ENCODE data around the gene TREM1. TPM values are rescaled to one million over a fixed set of nuclear protein-coding genes. Genes with fewer than 3 reads are reported as not detected.

The TREM1 gene
- total and polyA plus RNA-seq, 2 donors (not counting 3 experiments of a cell fraction or from before 2014, with no cell fraction given), result not detected

DNA sequence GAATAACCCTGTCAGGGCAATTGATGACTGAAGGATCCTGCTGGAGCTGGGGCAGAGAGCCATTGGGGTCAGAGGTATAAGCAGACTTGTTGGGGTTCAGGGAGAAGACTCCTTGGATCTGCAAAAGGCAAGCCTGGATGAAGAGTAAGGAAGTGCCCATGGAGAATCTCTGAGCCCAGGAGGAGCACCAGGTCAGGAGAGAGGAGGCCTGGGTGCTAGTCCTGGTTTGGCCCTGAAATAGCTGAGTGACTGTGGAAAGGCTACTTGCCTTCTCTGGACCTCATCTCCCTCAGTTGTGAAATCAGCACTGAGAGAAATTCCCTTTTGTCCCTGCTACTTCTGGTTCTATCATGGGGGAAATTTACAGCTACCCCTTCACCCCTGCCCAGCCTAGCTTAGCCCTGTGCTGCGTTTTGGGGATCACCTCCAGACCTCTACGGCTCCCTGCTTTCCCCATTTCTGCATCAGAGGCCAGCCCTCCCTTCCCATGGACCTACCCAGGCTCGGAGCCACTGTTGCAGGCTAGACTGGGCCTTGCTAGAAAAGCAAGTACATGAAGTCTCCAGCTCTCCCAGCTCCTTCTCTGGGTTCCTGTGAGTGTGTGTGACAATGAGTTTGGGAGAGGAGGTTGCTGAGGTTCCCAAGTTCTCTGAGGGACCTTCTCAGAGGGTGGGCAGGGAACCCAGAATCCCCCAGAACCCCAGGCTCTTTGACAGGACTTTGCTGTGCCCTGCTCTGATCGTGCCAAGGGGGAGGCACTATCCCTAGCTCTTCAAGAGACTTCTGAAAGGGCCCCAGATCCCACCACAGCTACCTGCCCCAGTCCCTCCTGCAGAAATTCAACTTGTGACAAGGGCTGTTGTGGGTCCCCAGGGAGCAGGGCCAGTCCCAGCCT lies 46.6 kb upstream of the TREM1 start:
- intact Hi-C loops (cut with micrococcal nuclease), result no loop called here
- FAIRE-seq (no peak), DNase-seq (ENCODE audit: low read depth, low spot score) (no peak)
- H3K27ac ChIP-seq (ENCODE audit: insufficient read depth, low read depth, low read length), result no peak overlapping the region
- peaks cover 4 to 6% of the 10 kb centered on the region in 2 experiments for H3K27me3 ChIP-seq (ENCODE audit: control insufficient read depth in 2 of 2, insufficient read depth in 2 of 2, low read length in 2 of 2)
- TF ChIP-seq JUN (IDR thresholded peaks at IDR 0.05; ENCODE audit: borderline replicate concordance, insufficient read depth, insufficient read length, low read depth) (no peak), POLR2AphosphoS5 (IDR thresholded peaks at IDR 0.05; ENCODE audit: insufficient read depth, low read depth, low read length) (no peak), FOS (IDR thresholded peaks at IDR 0.05; ENCODE audit: borderline replicate concordance, insufficient read depth, low read length) (no peak), EZH2 (IDR thresholded peaks at IDR 0.05; ENCODE audit: borderline replicate concordance, low read depth, low read length, severe bottlenecking) (no peak), GATA2 (IDR thresholded peaks at IDR 0.05; ENCODE audit: insufficient read depth, insufficient read length, low read depth, low read length) (no peak), MYC (IDR thresholded peaks at IDR 0.05; ENCODE audit: low read depth, low read length) (no peak), POLR2A (IDR thresholded peaks at IDR 0.05; ENCODE audit: low read depth, low read length) (no peak)
- TF ChIP-seq, protein P1, sequence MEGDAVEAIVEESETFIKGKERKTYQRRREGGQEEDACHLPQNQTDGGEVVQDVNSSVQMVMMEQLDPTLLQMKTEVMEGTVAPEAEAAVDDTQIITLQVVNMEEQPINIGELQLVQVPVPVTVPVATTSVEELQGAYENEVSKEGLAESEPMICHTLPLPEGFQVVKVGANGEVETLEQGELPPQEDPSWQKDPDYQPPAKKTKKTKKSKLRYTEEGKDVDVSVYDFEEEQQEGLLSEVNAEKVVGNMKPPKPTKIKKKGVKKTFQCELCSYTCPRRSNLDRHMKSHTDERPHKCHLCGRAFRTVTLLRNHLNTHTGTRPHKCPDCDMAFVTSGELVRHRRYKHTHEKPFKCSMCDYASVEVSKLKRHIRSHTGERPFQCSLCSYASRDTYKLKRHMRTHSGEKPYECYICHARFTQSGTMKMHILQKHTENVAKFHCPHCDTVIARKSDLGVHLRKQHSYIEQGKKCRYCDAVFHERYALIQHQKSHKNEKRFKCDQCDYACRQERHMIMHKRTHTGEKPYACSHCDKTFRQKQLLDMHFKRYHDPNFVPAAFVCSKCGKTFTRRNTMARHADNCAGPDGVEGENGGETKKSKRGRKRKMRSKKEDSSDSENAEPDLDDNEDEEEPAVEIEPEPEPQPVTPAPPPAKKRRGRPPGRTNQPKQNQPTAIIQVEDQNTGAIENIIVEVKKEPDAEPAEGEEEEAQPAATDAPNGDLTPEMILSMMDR (IDR thresholded peaks at IDR 0.05; ENCODE audit: extremely low read depth in 1 of 2, insufficient read depth in 1 of 2, low read depth in 1 of 2, low read length in 2 of 2), result no peak
- TF ChIP-seq, protein P2, sequence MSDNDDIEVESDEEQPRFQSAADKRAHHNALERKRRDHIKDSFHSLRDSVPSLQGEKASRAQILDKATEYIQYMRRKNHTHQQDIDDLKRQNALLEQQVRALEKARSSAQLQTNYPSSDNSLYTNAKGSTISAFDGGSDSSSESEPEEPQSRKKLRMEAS (IDR thresholded peaks at IDR 0.05; ENCODE audit: insufficient read depth, insufficient read length), result no peak
- no peak overlapping the region for H3K9ac ChIP-seq (replicated peaks; ENCODE audit: extremely low read depth, insufficient read depth, low read length)
- ChIA-PET POLR2A (no interaction called here), CTCF (interaction anchor here (1.1 to 3.1 kb wide), 4 partner anchors 10 to 75 kb away, joined by 3 to 22 read pairs (median 5); no protein-coding TSS in a partner anchor)
- H3K9me1 ChIP-seq (replicated peaks; ENCODE audit: control insufficient read depth, extremely low read depth, insufficient read depth, low read length), result no peaks in the 10 kb centered on the region
- BruUV-seq (replicated peaks), result no TSS peak
- H3K9me3 ChIP-seq (replicated peaks; ENCODE audit: control insufficient read depth, insufficient read depth, low read length), result no peaks in the 10 kb centered on the region
- no peak overlapping the region for H2AFZ ChIP-seq (ENCODE audit: low read depth, low read length)
- H3K79me2 ChIP-seq (ENCODE audit: control insufficient read depth, insufficient read depth, low read length), result no peaks in the 10 kb centered on the region
- H3K4me1 ChIP-seq (ENCODE audit: control insufficient read depth, extremely low read depth, insufficient read depth, low read length), result no peaks in the 10 kb centered on the region
- H4K20me1 ChIP-seq (replicated peaks; ENCODE audit: control insufficient read depth, extremely low read depth, insufficient read depth, low read length), result no peaks in the 10 kb centered on the region
- no peak overlapping the region for H3K4me2 ChIP-seq (ENCODE audit: insufficient read depth, low read length)
- no peak overlapping the region for H3K4me3 ChIP-seq (replicated peaks in 1 of 3; ENCODE audit: insufficient read depth in 1 of 3, low read depth in 1 of 3, low read length in 3 of 3)
- H3K36me3 ChIP-seq (ENCODE audit: control insufficient read depth in 2 of 2, extremely low read depth in 1 of 2, insufficient read depth in 2 of 2, low read length in 2 of 2), result no peaks in the 10 kb centered on the region
- dilution Hi-C loops (cut with MboI; ENCODE audit: extremely low pct_ligation_motif_present, low sequenced_read_pairs), result no loop called here

Measured in endothelial cell of umbilical vein (primary cell).